HepG2 (cell line): ENCODE data around the gene DPH1. TPM values are rescaled to one million over a fixed set of nuclear protein-coding genes. Genes with fewer than 3 reads are reported as not detected.
A peak's percentile ranks its signal among the peaks of the same experiment; 100 is the strongest.

Source experiments
- CBFB ChIP-seq: sonication (generic); formaldehyde crosslinking; IDR thresholded peaks from 2 replicates; pipeline ENCODE4 v1.4.0; 2020; ENCODE audit warnings: missing genetic modification reagents
- CCAR2 ChIP-seq: fragments of 200-400 bp; formaldehyde crosslinking; optimal IDR thresholded peaks from 2 replicates; pipeline ENCODE3; 2018; ENCODE audit warnings: low read depth, mild to moderate bottlenecking, low read length, moderate library complexity
- HNRNPLL ChIP-seq: fragments of 200-400 bp; formaldehyde crosslinking; IDR thresholded peaks from 2 replicates; pipeline ENCODE4 v1.6.1; 2017; ENCODE audit warnings: mild to moderate bottlenecking, low read depth, low read length; ENCODE audit not compliant: poor library complexity, severe bottlenecking
- HOXA3 ChIP-seq: sonication (generic); formaldehyde crosslinking; IDR thresholded peaks from 2 replicates; pipeline ENCODE4 v1.5.0; 2020; ENCODE audit warnings: missing genetic modification reagents
- IRF2 ChIP-seq: IDR thresholded peaks from 2 replicates; pipeline ENCODE4 v1.6.1; 2018; ENCODE audit warnings: missing genetic modification reagents, missing compliant biosample characterization
- KMT2B ChIP-seq: IDR thresholded peaks from 2 replicates; pipeline ENCODE4 v1.6.1; 2016; ENCODE audit warnings: missing genetic modification reagents, missing compliant biosample characterization
- MTF1 ChIP-seq: sonication (generic); formaldehyde crosslinking; IDR thresholded peaks from 2 replicates; pipeline ENCODE4 v1.5.0; 2020; ENCODE audit warnings: missing genetic modification reagents
- PLRG1 ChIP-seq: fragments of 450-650 bp; conservative IDR thresholded peaks from 2 replicates; pipeline ENCODE4 v1.6.1; 2016
- SALL2 ChIP-seq: sonication (generic); formaldehyde crosslinking; IDR thresholded peaks from 2 replicates; pipeline ENCODE4 v1.8.1; 2023; ENCODE audit warnings: mild to moderate bottlenecking, missing genetic modification reagents, inconsistent platforms
- SAP130 ChIP-seq: IDR thresholded peaks from 2 replicates; pipeline ENCODE4 v1.6.1; 2016; ENCODE audit warnings: low read depth
- SOX5 ChIP-seq: IDR thresholded peaks from 2 replicates; pipeline ENCODE4 v1.6.1; 2016; ENCODE audit warnings: borderline replicate concordance
- STAG1 ChIP-seq: sonication (generic); formaldehyde crosslinking; IDR thresholded peaks from 2 replicates; pipeline ENCODE4 v1.4.0; 2020; ENCODE audit warnings: missing genetic modification reagents
- TCF7L2 ChIP-seq: IDR thresholded peaks from 2 replicates; pipeline ENCODE4 v1.6.1; 2011; ENCODE audit warnings: mild to moderate bottlenecking, low read depth, low read length, moderate library complexity
- TOPORS ChIP-seq: sonication (generic); formaldehyde crosslinking; IDR thresholded peaks from 2 replicates; pipeline ENCODE4 v1.8.0; 2023; ENCODE audit warnings: mild to moderate bottlenecking, missing genetic modification reagents
- ZFP36 ChIP-seq: fragments of 150-350 bp; IDR thresholded peaks from 2 replicates; pipeline ENCODE4 v1.6.1; 2018; ENCODE audit warnings: borderline replicate concordance, low read length, low read depth; ENCODE audit not compliant: partially characterized antibody
- ZNF432 ChIP-seq: sonication (generic); formaldehyde crosslinking; IDR thresholded peaks from 2 replicates; pipeline ENCODE4 v1.5.0; 2020; ENCODE audit warnings: missing genetic modification reagents, mild to moderate bottlenecking, borderline replicate concordance
- ZNF607 ChIP-seq: sonication (generic); formaldehyde crosslinking; IDR thresholded peaks from 2 replicates; pipeline ENCODE4 v1.5.1; 2020; ENCODE audit warnings: missing genetic modification reagents, mild to moderate bottlenecking, borderline replicate concordance
- ZNF644 ChIP-seq: IDR thresholded peaks from 2 replicates; pipeline ENCODE4 v1.6.1; 2016; ENCODE audit warnings: low read depth
- ZNF746 ChIP-seq: sonication (generic); formaldehyde crosslinking; IDR thresholded peaks from 2 replicates; pipeline ENCODE4 v1.8.0; 2022; ENCODE audit warnings: mild to moderate bottlenecking, missing genetic modification reagents
- ZNF891 ChIP-seq: sonication (generic); formaldehyde crosslinking; IDR thresholded peaks from 2 replicates; pipeline ENCODE4 v1.5.0; 2020; ENCODE audit warnings: mild to moderate bottlenecking, missing genetic modification reagents
- ZZZ3 ChIP-seq: sonication (generic); formaldehyde crosslinking; IDR thresholded peaks from 2 replicates; pipeline ENCODE4 v1.4.0; 2020; ENCODE audit warnings: missing genetic modification reagents, mild to moderate bottlenecking, borderline replicate concordance
- polyA plus RNA-seq, 8 experiments: library from polyadenylated mRNA; depleted of rRNA in 3 of 8; stranded (reverse) in 7 of 8; unstranded in 1 of 8; fragments of >200 nt; fragmentation: Illumina TruSeq in 4 of 8; extraction: Trizol in 4 of 8; gene quantifications; 2 replicates each; pipeline versions ENCODE4 v1.2.1 to v1.2.3, GENCODE V29; 2011 to 2016; ENCODE audit warnings: low read depth in 4 of 8, missing spikeins in 1 of 8, mixed read lengths in 1 of 8; ENCODE audit not compliant: insufficient read depth in 1 of 8
- total RNA-seq, 5 experiments: library from RNA; depleted of rRNA; stranded (reverse); fragments of >200 nt; fragmentation: Illumina TruSeq; extraction: Trizol; gene quantifications; 2 replicates each; pipeline ENCODE4 v1.2.3, GENCODE V29; 2016; ENCODE audit warnings: low read depth in 1 of 5
- TF ChIP-seq, protein P1 (sequence below): IDR thresholded peaks from 2 replicates; pipeline ENCODE4 v1.6.1; 2016; ENCODE audit warnings: mild to moderate bottlenecking
- TF ChIP-seq, protein P2 (sequence below): IDR thresholded peaks from 2 replicates; pipeline ENCODE4 v1.6.1; 2018; ENCODE audit warnings: missing genetic modification reagents, mild to moderate bottlenecking, missing compliant biosample characterization
- TF ChIP-seq, protein P3 (sequence below): sonication (generic); formaldehyde crosslinking; IDR thresholded peaks from 2 replicates; pipeline ENCODE4 v1.8.0; 2022; ENCODE audit warnings: mild to moderate bottlenecking, missing genetic modification reagents; ENCODE audit not compliant: insufficient replicate concordance
- TF ChIP-seq, protein P4 (sequence below): IDR thresholded peaks from 2 replicates; pipeline ENCODE4 v1.6.1; 2016; ENCODE audit warnings: missing compliant biosample characterization, missing genetic modification reagents, borderline replicate concordance
- TF ChIP-seq, protein P5 (sequence below): sonication (generic); formaldehyde crosslinking; IDR thresholded peaks from 2 replicates; pipeline ENCODE4 v1.4.0; 2020; ENCODE audit warnings: mild to moderate bottlenecking, missing genetic modification reagents

Gene DPH1
- total and polyA plus RNA-seq, 2 of the 13 experiments (the other 11 are each of a cell fraction or from before 2014, with no cell fraction given): 25.3 to 42.8 TPM

DNA sequence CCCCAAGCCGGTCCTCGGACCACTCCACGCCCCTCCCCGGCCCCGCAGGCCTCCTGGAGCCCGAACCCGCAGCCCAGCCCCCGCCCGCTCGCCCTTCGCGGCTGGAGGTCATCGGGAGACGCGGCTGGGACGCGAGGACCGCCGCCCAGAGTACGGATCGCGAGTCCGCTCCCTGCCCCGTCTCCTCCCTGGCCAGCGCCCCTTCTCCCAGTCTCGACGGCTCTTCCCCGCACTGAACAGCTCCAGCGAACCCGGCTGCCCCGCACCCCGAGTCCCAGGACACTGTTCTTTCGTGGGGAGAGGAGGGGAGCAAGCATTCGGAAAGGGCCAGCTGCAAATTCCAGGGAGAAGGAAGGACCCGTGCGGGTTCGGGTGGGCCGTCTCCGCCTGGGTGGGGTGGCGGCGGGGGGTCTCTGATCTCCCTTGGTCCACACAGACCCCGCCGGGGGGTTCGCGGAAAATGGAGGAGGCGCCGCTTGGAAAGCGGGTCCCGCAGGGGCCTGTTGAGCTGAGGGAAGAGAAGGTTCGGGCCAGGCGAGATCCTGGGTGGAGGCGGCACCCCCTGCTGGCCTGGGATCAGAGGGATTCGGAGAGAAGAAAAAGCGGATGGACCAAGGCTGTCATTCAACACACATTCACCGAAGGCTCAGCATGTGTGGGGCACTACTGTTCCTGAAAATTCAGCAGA lies 4.2 kb upstream of the DPH1 start (continued):
- TF ChIP-seq TOPORS: 0 out of 2 replicates have a peak, but pooled peaks have one; percentile 59
- TF ChIP-seq MTF1 (CRISPR knock-in tag): no peak
- TF ChIP-seq SALL2: peak; percentile 43; the same call in 1 of the 2 replicates
- TF ChIP-seq, protein P1, sequence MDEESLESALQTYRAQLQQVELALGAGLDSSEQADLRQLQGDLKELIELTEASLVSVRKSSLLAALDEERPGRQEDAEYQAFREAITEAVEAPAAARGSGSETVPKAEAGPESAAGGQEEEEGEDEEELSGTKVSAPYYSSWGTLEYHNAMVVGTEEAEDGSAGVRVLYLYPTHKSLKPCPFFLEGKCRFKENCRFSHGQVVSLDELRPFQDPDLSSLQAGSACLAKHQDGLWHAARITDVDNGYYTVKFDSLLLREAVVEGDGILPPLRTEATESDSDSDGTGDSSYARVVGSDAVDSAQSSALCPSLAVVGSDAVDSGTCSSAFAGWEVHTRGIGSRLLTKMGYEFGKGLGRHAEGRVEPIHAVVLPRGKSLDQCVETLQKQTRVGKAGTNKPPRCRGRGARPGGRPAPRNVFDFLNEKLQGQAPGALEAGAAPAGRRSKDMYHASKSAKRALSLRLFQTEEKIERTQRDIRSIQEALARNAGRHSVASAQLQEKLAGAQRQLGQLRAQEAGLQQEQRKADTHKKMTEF: peak; percentile 28; the same call in 1 of the 2 replicates
- 0 out of 2 replicates have a peak, but pooled peaks have one; percentile 4 for TF ChIP-seq HOXA3 (CRISPR knock-in tag)
- no peak for TF ChIP-seq CCAR2
- no peak for TF ChIP-seq ZNF746 (CRISPR knock-in tag)
- no peak for TF ChIP-seq KMT2B (CRISPR knock-in tag)
- no peak for TF ChIP-seq ZNF644 (CRISPR knock-in tag)
- no peak for TF ChIP-seq HNRNPLL
- TF ChIP-seq ZNF607 (CRISPR knock-in tag): no peak
- 0 out of 2 replicates have a peak, but pooled peaks have one; percentile 27 for TF ChIP-seq IRF2
- TF ChIP-seq PLRG1: no peak
- TF ChIP-seq ZNF432 (CRISPR knock-in tag): no peak
- TF ChIP-seq SOX5 (CRISPR knock-in tag): peak; percentile 23; the same call in 1 of the 2 replicates
- TF ChIP-seq TCF7L2: no peak
- TF ChIP-seq, protein P2, sequence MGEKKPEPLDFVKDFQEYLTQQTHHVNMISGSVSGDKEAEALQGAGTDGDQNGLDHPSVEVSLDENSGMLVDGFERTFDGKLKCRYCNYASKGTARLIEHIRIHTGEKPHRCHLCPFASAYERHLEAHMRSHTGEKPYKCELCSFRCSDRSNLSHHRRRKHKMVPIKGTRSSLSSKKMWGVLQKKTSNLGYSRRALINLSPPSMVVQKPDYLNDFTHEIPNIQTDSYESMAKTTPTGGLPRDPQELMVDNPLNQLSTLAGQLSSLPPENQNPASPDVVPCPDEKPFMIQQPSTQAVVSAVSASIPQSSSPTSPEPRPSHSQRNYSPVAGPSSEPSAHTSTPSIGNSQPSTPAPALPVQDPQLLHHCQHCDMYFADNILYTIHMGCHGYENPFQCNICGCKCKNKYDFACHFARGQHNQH (CRISPR knock-in tag): peak; percentile 29; the same call in 1 of the 2 replicates
- TF ChIP-seq ZFP36: no peak
- no peak for TF ChIP-seq ZZZ3 (CRISPR knock-in tag)
- TF ChIP-seq, protein P3, sequence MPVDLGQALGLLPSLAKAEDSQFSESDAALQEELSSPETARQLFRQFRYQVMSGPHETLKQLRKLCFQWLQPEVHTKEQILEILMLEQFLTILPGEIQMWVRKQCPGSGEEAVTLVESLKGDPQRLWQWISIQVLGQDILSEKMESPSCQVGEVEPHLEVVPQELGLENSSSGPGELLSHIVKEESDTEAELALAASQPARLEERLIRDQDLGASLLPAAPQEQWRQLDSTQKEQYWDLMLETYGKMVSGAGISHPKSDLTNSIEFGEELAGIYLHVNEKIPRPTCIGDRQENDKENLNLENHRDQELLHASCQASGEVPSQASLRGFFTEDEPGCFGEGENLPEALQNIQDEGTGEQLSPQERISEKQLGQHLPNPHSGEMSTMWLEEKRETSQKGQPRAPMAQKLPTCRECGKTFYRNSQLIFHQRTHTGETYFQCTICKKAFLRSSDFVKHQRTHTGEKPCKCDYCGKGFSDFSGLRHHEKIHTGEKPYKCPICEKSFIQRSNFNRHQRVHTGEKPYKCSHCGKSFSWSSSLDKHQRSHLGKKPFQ (CRISPR knock-in tag): no peak
- TF ChIP-seq STAG1 (CRISPR knock-in tag): peak; percentile 91
- TF ChIP-seq, protein P4, sequence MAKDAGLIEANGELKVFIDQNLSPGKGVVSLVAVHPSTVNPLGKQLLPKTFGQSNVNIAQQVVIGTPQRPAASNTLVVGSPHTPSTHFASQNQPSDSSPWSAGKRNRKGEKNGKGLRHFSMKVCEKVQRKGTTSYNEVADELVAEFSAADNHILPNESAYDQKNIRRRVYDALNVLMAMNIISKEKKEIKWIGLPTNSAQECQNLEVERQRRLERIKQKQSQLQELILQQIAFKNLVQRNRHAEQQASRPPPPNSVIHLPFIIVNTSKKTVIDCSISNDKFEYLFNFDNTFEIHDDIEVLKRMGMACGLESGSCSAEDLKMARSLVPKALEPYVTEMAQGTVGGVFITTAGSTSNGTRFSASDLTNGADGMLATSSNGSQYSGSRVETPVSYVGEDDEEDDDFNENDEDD: no peak
- TF ChIP-seq, protein P5, sequence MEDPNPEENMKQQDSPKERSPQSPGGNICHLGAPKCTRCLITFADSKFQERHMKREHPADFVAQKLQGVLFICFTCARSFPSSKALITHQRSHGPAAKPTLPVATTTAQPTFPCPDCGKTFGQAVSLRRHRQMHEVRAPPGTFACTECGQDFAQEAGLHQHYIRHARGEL (CRISPR knock-in tag): no peak
- TF ChIP-seq CBFB: no peak
- peak; percentile 43 for TF ChIP-seq SAP130 (CRISPR knock-in tag)
- 0 out of 2 replicates have a peak, but pooled peaks have one; percentile 54 for TF ChIP-seq ZNF891
